HEK293T (cell line): ENCODE measurements around the gene RBPMS2.
"Not testable (repeated sequence)": the region's sequence is repeated elsewhere in the genome, so short reads cannot be mapped to it uniquely, and the experiment has no call there.

Source experiments
- ARNT ChIP-seq: fragments of 450-650 bp; IDR thresholded peaks from 2 replicates; pipeline ENCODE4 v1.6.1; 2017; ENCODE audit warnings: mild to moderate bottlenecking
- BHLHE40 ChIP-seq: fragments of 450-650 bp; IDR thresholded peaks from 2 replicates; pipeline ENCODE4 v1.6.1; 2016; ENCODE audit warnings: mild to moderate bottlenecking, moderate library complexity, borderline replicate concordance
- CTBP1 ChIP-seq: fragments of 450-650 bp; IDR thresholded peaks from 2 replicates; pipeline ENCODE4 v1.6.1; 2016; ENCODE audit warnings: borderline replicate concordance
- ELF4 ChIP-seq: fragments of 450-650 bp; IDR thresholded peaks from 2 replicates; pipeline ENCODE4 v1.6.1; 2017; ENCODE audit warnings: antibody characterized with exemption
- FOXA1 ChIP-seq: fragments of 450-650 bp; IDR thresholded peaks from 2 replicates; pipeline ENCODE4 v1.6.1; 2016; ENCODE audit warnings: mild to moderate bottlenecking
- FOXK2 ChIP-seq: fragments of 450-650 bp; IDR thresholded peaks from 2 replicates; pipeline ENCODE4 v1.6.1; 2016; ENCODE audit warnings: mild to moderate bottlenecking
- FOXM1 ChIP-seq: fragments of 450-650 bp; IDR thresholded peaks from 2 replicates; pipeline ENCODE4 v1.6.1; 2017; ENCODE audit warnings: mild to moderate bottlenecking, borderline replicate concordance
- HDGF ChIP-seq: fragments of 450-650 bp; IDR thresholded peaks from 2 replicates; pipeline ENCODE4 v1.6.1; 2017; ENCODE audit warnings: antibody characterized with exemption, borderline replicate concordance
- LEF1 ChIP-seq: fragments of 450-650 bp; IDR thresholded peaks from 2 replicates; pipeline ENCODE4 v1.6.1; 2017; ENCODE audit warnings: mild to moderate bottlenecking, borderline replicate concordance
- NFRKB ChIP-seq: fragments of 450-650 bp; IDR thresholded peaks from 2 replicates; pipeline ENCODE4 v1.6.1; 2016; ENCODE audit warnings: mild to moderate bottlenecking, moderate library complexity
- PKNOX1 ChIP-seq: fragments of 450-650 bp; IDR thresholded peaks from 2 replicates; pipeline ENCODE4 v1.6.1; 2016
- SP1 ChIP-seq: fragments of 450-650 bp; IDR thresholded peaks from 2 replicates; pipeline ENCODE4 v1.6.1; 2017
- SUZ12 ChIP-seq: fragments of 450-650 bp; IDR thresholded peaks from 2 replicates; pipeline ENCODE4 v1.6.1; 2016; ENCODE audit warnings: mild to moderate bottlenecking
- ZNF384 ChIP-seq: fragments of 450-650 bp; IDR thresholded peaks from 2 replicates; pipeline ENCODE4 v1.6.1; 2016

GRCh38 chr15:64795921-64796320 is 20.5 kb upstream of the RBPMS2 start:
- not testable (repeated sequence) for TF ChIP-seq SUZ12, FOXM1, BHLHE40, SP1, LEF1, ARNT, ELF4, HDGF, FOXK2, NFRKB, FOXA1, ZNF384, PKNOX1, CTBP1
